Fibroblast of pulmonary artery (primary cell): ENCODE results near the gene FGD5.

Source experiments
- DNase-seq: peaks from one replicate; pipeline ENCODE4 v3.0.0-alpha.2; 2010; ENCODE audit warnings: low read depth
- H3K4me3 ChIP-seq: replicated peaks from 2 replicates; pipeline ENCODE4 v1.5.1; 2011; ENCODE audit warnings: low read depth, mild to moderate bottlenecking, control low read depth, low read length, moderate library complexity
- TF ChIP-seq, protein P1 (sequence below): IDR thresholded peaks from 2 replicates; pipeline ENCODE4 v1.5.1; 2011; ENCODE audit warnings: mild to moderate bottlenecking, control low read depth, low read length, inconsistent platforms; ENCODE audit errors: missing control alignments

Gene FGD5

GRCh38 chr3:14969671-14970070, 150.9 kb downstream of the FGD5 start:
- H3K4me3 ChIP-seq = no peak overlapping the region
- TF ChIP-seq, protein P1, sequence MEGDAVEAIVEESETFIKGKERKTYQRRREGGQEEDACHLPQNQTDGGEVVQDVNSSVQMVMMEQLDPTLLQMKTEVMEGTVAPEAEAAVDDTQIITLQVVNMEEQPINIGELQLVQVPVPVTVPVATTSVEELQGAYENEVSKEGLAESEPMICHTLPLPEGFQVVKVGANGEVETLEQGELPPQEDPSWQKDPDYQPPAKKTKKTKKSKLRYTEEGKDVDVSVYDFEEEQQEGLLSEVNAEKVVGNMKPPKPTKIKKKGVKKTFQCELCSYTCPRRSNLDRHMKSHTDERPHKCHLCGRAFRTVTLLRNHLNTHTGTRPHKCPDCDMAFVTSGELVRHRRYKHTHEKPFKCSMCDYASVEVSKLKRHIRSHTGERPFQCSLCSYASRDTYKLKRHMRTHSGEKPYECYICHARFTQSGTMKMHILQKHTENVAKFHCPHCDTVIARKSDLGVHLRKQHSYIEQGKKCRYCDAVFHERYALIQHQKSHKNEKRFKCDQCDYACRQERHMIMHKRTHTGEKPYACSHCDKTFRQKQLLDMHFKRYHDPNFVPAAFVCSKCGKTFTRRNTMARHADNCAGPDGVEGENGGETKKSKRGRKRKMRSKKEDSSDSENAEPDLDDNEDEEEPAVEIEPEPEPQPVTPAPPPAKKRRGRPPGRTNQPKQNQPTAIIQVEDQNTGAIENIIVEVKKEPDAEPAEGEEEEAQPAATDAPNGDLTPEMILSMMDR = no peak
- DNase-seq = no peak

DNA sequence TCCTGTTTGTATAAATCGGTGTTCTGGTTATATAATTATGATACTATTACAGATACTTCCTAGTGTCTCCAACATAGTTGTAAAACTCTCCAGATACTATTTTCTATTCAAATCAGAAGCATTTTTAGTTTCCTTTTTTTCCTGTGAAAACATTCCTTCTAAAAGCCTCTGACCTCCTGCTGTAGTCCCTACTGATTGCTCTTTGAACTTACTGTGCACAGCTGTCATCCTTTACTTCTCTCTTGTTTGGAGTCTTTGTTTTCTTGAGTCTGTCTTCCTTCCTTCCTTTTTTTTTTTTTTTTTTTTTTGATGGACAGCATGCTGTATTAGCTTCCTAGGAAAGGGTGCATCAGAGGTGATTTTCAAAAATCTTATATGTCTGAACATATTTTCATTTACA, 157.6 kb downstream of the FGD5 start:
- H3K4me3 ChIP-seq = no peak overlapping the region
- TF ChIP-seq, protein P1 = no peak
- DNase-seq = no peak

GRCh38 chr3:14980689-14981088, 161.9 kb downstream of the FGD5 start:
- no peak overlapping the region for H3K4me3 ChIP-seq
- DNase-seq = no peak
- TF ChIP-seq, protein P1 = no peak
